ENCODE measurements around the gene IFI27.
"Not testable (repeated sequence)": the region's sequence is repeated elsewhere in the genome, so short reads cannot be mapped to it uniquely, and the experiment has no call there.

The IFI27 gene

GRCh38 chr14:94110552-94111181, at the start of gene IFI27:
Gene IFI27 (plus strand): TSS chr14:94110736.
- no peak for DNase-seq

GRCh38 chr14:94062344-94062940, 48.1 kb upstream of the IFI27 start:
- DNase-seq = no peak

DNA sequence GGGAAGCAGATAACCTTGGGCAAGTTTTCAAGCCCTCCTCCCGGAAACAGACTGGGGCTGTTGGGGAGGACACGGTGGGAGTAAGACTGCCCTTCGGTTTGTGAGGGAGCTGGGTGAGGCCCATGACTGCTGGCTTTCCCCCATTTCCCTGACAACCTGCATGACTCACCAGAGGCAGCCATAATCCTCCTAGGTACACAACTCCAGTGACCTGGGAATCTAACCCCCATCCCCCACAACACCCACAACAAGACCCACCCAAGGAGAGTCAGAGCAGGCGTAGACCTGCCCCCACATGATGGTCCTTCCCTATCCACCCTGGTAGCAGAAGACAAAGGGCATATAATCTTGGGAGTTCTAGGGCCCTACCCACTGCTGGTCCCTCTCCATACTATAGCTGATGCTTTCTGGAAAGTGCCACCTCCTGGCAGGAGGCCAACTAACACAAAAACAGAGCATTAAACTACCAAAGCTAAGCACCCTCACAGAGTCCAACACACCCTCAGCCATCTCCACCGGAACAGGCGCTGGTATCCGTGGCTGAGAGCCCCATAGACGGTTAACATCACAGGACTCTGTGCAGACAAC, 44.4 kb upstream of the IFI27 start:
- no peak for DNase-seq

GRCh38 chr14:94072076-94072475, 38.5 kb upstream of the IFI27 start:
- DNase-seq = not testable (repeated sequence)

- DNase-seq = no peak
These were observed 36.0 kb upstream of the IFI27 start for GRCh38 chr14:94074534-94074933.

DNA sequence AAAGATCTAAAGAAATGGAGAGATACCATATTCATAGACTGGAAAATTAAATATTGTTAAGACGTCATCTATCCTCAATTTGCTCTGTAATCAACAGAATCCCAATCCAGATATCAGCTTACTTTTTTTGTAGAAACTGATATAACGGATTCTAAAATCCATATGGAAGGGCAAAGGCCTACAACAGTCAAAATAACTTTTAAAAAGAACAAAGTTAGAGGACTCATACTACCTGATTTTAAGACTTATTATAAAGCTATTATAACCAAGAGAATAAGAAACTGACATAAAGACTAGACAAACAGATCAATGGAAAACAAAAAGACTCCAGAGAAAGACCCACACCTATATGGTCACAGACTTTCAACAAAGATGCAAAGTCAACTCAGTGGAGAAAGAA, 35.5 kb upstream of the IFI27 start:
- no peak for DNase-seq

- no peak for DNase-seq
These were observed 33.3 kb upstream of the IFI27 start for GRCh38 chr14:94077111-94077821.

GRCh38 chr14:94077823-94078222, 32.7 kb upstream of the IFI27 start:
- no peak for DNase-seq

DNA sequence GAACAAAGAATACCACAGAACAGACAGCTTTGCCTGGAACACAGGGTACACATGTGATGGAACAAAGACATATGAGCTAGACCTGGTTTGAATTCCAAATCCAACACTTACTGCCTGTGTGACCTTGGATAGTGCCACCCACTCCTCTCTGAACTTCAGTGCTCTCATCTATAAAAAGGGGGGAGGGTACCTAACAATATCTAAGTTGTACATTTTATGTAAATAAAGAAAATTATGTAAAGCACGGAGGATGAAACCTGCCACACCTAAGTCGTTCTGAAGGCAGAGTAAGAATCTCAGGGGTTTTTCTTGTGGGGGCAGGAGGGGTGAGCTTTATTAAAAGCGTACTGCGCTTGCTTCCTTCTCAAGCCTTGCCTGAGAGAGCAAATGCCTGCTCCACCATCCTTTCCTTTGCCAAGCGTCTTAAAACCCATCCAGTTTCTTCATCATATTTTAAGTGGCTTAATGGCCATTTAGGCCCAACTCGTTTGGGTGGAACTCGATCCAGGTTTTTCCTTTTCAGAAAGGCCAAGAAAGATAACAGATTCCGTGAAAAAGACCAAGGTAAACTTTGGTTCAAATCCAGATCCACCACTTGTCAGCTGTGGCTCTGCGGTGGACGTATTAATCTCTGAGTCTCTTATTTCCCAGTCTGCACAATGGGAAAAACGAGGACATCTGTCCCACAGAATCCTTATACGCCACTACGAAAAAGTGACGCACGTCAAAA, 30.5 kb upstream of the IFI27 start:
- no peak for DNase-seq

DNA sequence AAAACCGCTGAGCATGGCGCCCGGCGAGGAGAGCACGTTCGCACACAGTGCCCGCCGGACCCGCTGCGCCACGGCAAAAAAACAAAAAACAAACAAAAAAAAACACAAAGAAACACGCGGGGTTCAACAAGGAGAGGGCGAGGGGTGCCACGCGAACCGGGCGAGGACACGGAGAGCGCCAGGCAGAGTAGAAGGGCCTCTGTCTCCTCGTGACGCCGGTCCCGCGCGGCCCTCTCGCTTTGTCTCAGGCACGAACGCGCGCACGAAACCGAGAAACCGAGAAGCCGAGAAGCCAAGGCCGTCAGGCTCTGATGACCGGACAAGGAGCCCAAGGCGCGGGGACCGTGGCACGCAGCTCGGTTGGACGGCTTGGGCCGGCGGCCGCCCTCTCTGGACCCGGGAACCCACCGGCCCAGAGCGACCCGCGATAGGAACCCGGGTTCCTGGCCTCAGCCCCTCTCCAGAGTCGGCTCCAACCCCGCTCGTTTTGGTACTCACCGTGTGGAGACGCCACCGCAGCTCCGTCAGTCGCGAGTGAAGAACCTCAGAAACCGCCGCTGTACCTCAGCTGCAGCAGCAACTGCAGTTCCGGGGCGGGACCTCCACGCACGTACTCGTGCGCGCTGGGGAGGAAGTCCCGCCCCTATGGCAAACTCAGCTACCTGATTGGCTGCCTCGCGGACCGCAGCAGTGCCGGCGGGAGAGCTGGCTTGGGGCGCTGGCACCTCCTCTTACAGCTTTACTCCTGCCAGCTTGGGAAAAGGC, 29.7 kb upstream of the IFI27 start, which contains the start of the genes DDX24 and IFI27L1:
Gene DDX24 (minus strand): TSS at position 582 of the 765 bp plus-strand sequence. CDS start 1,460 bp downstream, outside the sequence.
Gene IFI27L1 (plus strand): TSS at position 690 of the 765 bp plus-strand sequence. CDS start 15,628 bp downstream, outside the sequence.
- peak; percentile 96 for DNase-seq

GRCh38 chr14:94081386-94081820, 29.1 kb upstream of the IFI27 start:
- DNase-seq = no peak

- DNase-seq = no peak
These were observed 22.6 kb upstream of the IFI27 start for GRCh38 chr14:94087891-94088290.

GRCh38 chr14:94088516-94088915, 22.0 kb upstream of the IFI27 start:
- no peak for DNase-seq

- no peak for DNase-seq
These were observed 21.1 kb upstream of the IFI27 start for GRCh38 chr14:94089479-94089878.

DNA sequence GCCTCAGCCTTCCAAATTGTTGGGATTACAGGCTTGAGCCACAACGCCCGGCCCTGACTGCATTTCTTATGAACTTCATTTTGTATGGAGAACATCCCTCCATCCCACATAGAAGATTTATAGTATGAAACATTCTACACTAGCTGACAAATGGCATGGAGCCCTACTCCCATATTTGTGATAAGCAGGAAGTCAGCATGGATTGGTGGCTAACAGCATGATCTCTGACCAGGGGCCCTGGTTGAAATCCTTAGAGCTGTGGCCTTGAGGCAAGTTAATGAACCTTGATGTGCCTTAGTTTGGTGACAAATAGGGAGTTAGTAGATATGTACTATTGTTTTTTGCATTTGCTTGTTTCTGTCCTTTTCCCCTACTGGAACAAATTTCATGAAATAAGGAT, 17.1 kb upstream of the IFI27 start:
- no peak for DNase-seq

DNA sequence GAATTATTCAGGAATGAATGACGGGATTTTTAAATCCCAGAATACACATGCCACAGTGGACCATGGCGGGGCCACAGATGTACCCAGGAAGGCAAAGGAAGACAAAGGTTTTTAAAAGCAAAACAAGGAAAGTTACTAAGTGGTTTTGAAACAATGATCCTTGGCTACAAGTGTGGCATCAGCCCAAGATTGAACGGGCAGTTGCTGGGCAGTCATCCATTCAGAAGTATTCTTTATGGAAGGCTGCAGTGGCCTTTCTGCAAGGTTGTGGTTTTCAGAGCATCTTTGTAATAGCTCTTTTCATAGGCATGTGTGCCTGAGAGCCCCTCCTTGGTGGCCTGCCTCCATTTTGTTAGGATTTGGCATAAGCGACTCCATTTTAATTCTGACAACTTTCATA, 13.4 kb upstream of the IFI27 start:
- no peak for DNase-seq

DNA sequence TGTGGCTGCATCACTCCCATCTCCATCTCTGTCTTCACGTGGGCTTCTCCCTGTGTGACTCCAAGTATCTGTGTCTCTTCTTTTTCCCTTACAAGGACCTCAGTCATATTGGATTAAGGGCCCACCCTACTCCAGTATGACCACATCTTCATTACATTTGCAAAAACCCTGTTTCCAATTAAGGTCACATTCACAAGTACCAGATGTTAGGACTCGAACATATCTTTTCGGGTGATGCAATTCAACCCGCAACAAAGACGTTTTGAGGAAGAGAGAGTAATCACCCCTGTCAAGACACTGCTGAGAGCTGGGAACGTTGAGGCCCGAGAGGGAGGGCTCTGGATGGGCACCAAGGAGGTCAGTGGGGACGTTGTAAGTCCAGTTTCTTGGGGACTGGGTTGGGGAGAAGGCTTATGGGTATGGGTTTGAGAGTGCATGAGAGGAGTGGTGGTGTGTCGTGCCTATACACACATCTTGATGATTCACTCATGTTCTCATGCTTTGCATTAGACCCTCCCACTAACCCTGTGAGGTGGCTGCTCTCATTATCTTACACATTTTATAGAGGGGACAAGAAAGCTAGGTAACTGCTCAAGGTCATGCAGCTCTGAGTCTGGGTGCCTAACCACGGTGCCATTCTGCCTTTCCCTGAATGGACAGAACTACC, 12.1 kb upstream of the IFI27 start:
- no peak for DNase-seq

DNA sequence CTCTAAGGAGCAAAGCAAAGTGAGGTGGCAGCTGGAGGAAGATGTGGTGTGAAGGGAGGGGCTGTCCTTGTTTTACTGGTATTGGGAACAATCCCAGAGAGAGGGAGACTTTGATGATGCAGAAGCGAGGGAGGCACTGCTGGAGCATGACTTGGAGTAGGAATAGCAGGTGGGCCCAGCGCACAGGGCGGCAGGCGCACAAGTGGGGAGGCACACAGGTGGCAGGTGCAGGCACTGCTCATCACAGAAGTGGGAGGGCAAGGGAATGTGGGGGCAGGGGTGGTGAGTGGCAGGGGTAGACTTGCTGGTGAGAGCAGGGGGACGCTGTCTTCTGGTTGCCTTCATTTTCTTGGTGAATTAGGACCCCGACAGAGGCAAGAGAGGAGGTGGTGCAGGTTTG, 11.5 kb upstream of the IFI27 start:
- DNase-seq = no peak

GRCh38 chr14:94100847-94101246, 9.7 kb upstream of the IFI27 start:
- no peak for DNase-seq

- no peak for DNase-seq
These were observed 8.8 kb upstream of the IFI27 start for GRCh38 chr14:94101748-94102147.

GRCh38 chr14:94102768-94103482, 7.6 kb upstream of the IFI27 start:
- no peak for DNase-seq
